ENCODE measurements around the gene TICRR. TPM values are rescaled to one million over a fixed set of nuclear protein-coding genes. Genes with fewer than 3 reads are reported as not detected.

The TICRR gene
- total RNA-seq, 1 donor from 2014 or later, result 1.2 TPM

GRCh38 chr15:89654847-89655805 lies 79.9 kb downstream of the TICRR start, which contains the start of gene KIF7:
KIF7 (minus strand) TSS chr15:89655467; CDS start chr15:89652930, 2,537 bp downstream.
- DNase-seq (ENCODE audit: low spot score), result peak; percentile 73

- DNase-seq (ENCODE audit: low spot score), result no peak
Measured at GRCh38 chr15:89656116-89656815, 81.0 kb downstream of the TICRR start.

GRCh38 chr15:89657686-89658200 lies 82.5 kb downstream of the TICRR start:
- no peak for DNase-seq (ENCODE audit: low spot score)

- DNase-seq (ENCODE audit: low spot score), result no peak
Measured at GRCh38 chr15:89659295-89659694, 84.0 kb downstream of the TICRR start.

GRCh38 chr15:89660556-89660955 lies 85.3 kb downstream of the TICRR start:
- no peak for DNase-seq (ENCODE audit: low spot score)

- peak; percentile 97 for DNase-seq (ENCODE audit: low spot score)
Measured at GRCh38 chr15:89662893-89663626, 87.8 kb downstream of the TICRR start.

GRCh38 chr15:89664441-89665350 lies 89.4 kb downstream of the TICRR start:
- DNase-seq (ENCODE audit: low spot score), result no peak

- DNase-seq (ENCODE audit: low spot score), result peak; percentile 74
Measured at GRCh38 chr15:89665449-89666181, 90.3 kb downstream of the TICRR start.

- no peak for DNase-seq (ENCODE audit: low spot score)
Measured at GRCh38 chr15:89666184-89666857, 91.1 kb downstream of the TICRR start.

- no peak for DNase-seq (ENCODE audit: low spot score)
Measured at GRCh38 chr15:89666858-89667705, 91.8 kb downstream of the TICRR start.

- DNase-seq (ENCODE audit: low spot score), result no peak
Measured at GRCh38 chr15:89667706-89667960, 92.4 kb downstream of the TICRR start.

- DNase-seq (ENCODE audit: low spot score), result no peak
Measured at GRCh38 chr15:89668171-89668570, 92.9 kb downstream of the TICRR start.

- no peak for DNase-seq (ENCODE audit: low spot score)
Measured at GRCh38 chr15:89669309-89669865, 94.1 kb downstream of the TICRR start.

- DNase-seq (ENCODE audit: low spot score), result no peak
Measured at GRCh38 chr15:89669941-89670340, 94.7 kb downstream of the TICRR start.

GRCh38 chr15:89670971-89671560 lies 95.8 kb downstream of the TICRR start:
- no peak for DNase-seq (ENCODE audit: low spot score)

- DNase-seq (ENCODE audit: low spot score), result no peak
Measured at GRCh38 chr15:89671687-89672086, 96.4 kb downstream of the TICRR start.

- DNase-seq (ENCODE audit: low spot score), result peak; percentile 70
Measured at GRCh38 chr15:89672221-89673164, 97.2 kb downstream of the TICRR start.
